Choroid plexus epithelial cell (primary cell): ENCODE data around the gene DNAJC28.
"Not testable (repeated sequence)": the region's sequence is repeated elsewhere in the genome, so short reads cannot be mapped to it uniquely, and the experiment has no call there.

Source experiments
- DNase-seq: peaks from one replicate; pipeline ENCODE4 v3.0.0-alpha.2; 2010; ENCODE audit warnings: low read depth
- H3K4me3 ChIP-seq: 2 replicates; pipeline ENCODE4 v1.5.1; 2011; ENCODE audit warnings: low read depth, mild to moderate bottlenecking, control low read depth, low read length, moderate library complexity
- TF ChIP-seq, protein P1 (sequence below): conservative IDR thresholded peaks from 2 replicates; pipeline ENCODE4 v1.5.1; 2011; ENCODE audit warnings: low read depth, mild to moderate bottlenecking, control low read depth, inconsistent platforms, low read length, moderate library complexity

The DNAJC28 gene

GRCh38 chr21:33478182-33478581 is 13.3 kb downstream of the DNAJC28 start:
- DNase-seq: no peak
- H3K4me3 ChIP-seq: peak overlapping the region; percentile 86
- TF ChIP-seq, protein P1, sequence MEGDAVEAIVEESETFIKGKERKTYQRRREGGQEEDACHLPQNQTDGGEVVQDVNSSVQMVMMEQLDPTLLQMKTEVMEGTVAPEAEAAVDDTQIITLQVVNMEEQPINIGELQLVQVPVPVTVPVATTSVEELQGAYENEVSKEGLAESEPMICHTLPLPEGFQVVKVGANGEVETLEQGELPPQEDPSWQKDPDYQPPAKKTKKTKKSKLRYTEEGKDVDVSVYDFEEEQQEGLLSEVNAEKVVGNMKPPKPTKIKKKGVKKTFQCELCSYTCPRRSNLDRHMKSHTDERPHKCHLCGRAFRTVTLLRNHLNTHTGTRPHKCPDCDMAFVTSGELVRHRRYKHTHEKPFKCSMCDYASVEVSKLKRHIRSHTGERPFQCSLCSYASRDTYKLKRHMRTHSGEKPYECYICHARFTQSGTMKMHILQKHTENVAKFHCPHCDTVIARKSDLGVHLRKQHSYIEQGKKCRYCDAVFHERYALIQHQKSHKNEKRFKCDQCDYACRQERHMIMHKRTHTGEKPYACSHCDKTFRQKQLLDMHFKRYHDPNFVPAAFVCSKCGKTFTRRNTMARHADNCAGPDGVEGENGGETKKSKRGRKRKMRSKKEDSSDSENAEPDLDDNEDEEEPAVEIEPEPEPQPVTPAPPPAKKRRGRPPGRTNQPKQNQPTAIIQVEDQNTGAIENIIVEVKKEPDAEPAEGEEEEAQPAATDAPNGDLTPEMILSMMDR: no peak

- H3K4me3 ChIP-seq: no peak overlapping the region
- no peak for DNase-seq
- TF ChIP-seq, protein P1: no peak
These were observed 14.4 kb downstream of the DNAJC28 start for GRCh38 chr21:33477066-33477465.

- H3K4me3 ChIP-seq: no peak overlapping the region
- TF ChIP-seq, protein P1: no peak
- DNase-seq: no peak
These were observed 18.2 kb downstream of the DNAJC28 start for GRCh38 chr21:33473344-33473743.

- DNase-seq: no peak
- TF ChIP-seq, protein P1: no peak
- H3K4me3 ChIP-seq: no peak overlapping the region
These were observed 20.8 kb downstream of the DNAJC28 start for GRCh38 chr21:33470701-33471100.

DNA sequence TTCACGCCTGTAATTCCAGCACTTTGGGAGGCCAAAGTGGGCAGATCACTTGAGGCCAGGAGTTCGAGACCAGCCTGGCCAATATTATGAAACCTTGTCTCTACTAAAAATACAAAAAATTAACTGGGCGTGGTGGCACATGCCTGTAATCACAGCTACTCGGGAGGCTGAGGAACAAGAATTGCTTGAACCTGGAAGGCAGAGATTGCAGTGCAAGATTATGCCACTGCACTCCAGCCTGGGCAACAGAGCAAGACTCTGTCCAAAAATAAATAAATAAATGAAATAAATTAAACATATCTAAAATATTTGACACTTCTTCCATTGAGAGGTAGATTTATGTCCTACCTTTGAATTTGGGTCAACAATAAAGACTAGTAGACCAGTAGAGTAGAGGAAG is 22.3 kb downstream of the DNAJC28 start:
- H3K4me3 ChIP-seq, DNase-seq: not testable (repeated sequence)

GRCh38 chr21:33461538-33462250 is 29.8 kb downstream of the DNAJC28 start:
- TF ChIP-seq, protein P1: no peak
- DNase-seq: no peak
- H3K4me3 ChIP-seq: no peak overlapping the region

DNA sequence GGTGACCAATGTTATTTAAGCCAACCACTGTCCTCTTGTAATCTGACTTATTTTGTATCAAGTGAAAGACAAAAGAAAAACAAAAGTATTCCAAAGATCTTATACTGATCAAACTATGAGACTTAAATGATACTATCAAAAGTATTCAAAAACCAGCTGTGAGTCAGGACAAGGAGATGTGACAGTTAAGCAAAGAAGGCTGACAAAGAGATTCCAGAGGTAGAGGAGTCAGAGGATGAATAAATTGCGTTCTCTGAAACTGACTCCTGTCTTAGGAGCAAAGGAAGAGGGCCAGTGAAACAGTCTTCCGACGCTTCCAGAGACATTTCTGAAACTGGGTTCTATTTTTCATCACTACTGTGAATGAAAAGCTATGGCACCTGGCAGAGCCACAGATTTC is 32.7 kb downstream of the DNAJC28 start:
- TF ChIP-seq, protein P1: no peak
- DNase-seq: no peak
- H3K4me3 ChIP-seq: no peak overlapping the region
